GM23248 (cell line): ENCODE data around the gene HOXD12.

Experiments
- EZH2 ChIP-seq: fragments of 200-600 bp; sonication (generic); IDR thresholded peaks from 2 replicates; pipeline ENCODE4 v1.6.1; 2018; ENCODE audit warnings: antibody characterized with exemption, mild to moderate bottlenecking; ENCODE audit not compliant: insufficient read depth, poor library complexity, severe bottlenecking
- EZH2phosphoT487 ChIP-seq: fragments of 200-600 bp; sonication (generic); IDR thresholded peaks from 2 replicates; pipeline ENCODE4 v1.6.1; 2018; ENCODE audit warnings: antibody characterized with exemption, moderate library complexity, mild to moderate bottlenecking, low read depth; ENCODE audit not compliant: insufficient read depth

DNA sequence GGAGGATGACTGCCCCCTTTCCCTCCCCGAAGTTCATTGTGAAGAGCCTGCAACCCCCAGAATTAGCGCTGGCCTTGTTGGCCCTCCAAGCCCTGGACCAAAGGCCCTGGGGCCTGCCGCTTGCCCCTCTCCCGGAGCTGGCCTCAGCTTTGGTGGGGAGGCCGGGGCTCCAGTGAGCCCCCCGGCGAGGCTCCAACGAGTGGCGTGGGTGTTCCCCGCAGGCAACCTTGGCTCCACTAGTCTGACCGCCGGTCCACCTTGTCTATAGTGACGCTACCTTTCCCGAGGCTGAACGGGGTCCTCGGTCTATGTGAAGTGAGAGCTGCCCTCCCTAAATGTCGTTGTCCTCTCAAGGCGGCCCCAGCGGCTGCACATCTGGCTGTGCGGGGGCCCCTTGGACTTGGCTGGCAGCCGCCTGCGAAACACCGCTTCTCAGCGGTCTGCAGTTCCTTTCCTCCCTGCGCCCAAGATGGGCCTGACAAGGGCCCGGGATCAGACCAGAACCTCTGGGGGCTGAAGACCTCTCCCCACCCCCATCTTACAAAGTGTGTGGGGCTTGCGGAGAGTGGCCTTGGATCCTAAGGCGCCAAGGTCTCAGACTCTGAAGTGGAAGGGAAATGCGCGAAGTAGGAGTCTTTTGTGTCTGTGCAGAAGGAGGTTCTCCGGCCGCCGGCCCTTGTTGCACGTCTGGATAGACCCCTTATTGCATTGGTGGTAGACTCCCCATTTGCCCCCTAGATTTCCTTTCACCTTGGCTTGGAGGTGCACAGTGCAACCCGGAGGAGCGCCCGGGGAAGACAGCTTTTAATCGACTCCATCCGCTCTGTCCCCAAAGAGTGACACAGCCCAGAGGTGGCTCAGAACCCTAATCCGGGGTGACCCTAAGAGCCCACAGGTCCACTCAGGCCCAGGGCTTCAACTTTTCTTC, 13.0 kb downstream of the HOXD12 start:
- TF ChIP-seq EZH2phosphoT487 (no peak), EZH2 (no peak)
